Endothelial cell of umbilical vein (primary cell): ENCODE results near the gene FIG4.

ENCODE experiments used
- EZH2 ChIP-seq: IDR thresholded peaks from 2 replicates; pipeline ENCODE4 v1.6.1; 2012; ENCODE audit warnings: borderline replicate concordance, low read depth, mild to moderate bottlenecking, moderate library complexity, low read length, inconsistent platforms; ENCODE audit not compliant: severe bottlenecking
- FOS ChIP-seq: IDR thresholded peaks from 2 replicates; pipeline ENCODE4 v1.6.1; 2011; ENCODE audit warnings: mild to moderate bottlenecking, low read length, moderate library complexity, borderline replicate concordance; ENCODE audit not compliant: insufficient read depth
- GATA2 ChIP-seq: IDR thresholded peaks from 2 replicates; pipeline ENCODE4 v1.7.0; 2011; ENCODE audit warnings: low read depth, mild to moderate bottlenecking, moderate library complexity, mixed read lengths, low read length; ENCODE audit not compliant: insufficient read length, insufficient read depth
- JUN ChIP-seq: IDR thresholded peaks from 2 replicates; pipeline ENCODE4 v1.6.1; 2011; ENCODE audit warnings: borderline replicate concordance, low read depth; ENCODE audit not compliant: insufficient read length, insufficient read depth
- MAX ChIP-seq: IDR thresholded peaks from 2 replicates; pipeline ENCODE4 v1.6.1; 2011; ENCODE audit not compliant: insufficient read depth, insufficient read length
- MYC ChIP-seq: IDR thresholded peaks from one replicate; pipeline ENCODE4 v1.6.1; 2011; ENCODE audit warnings: mild to moderate bottlenecking, low read depth, low read length
- POLR2A ChIP-seq: IDR thresholded peaks from 2 replicates; pipeline ENCODE4 v1.6.1; 2012; ENCODE audit warnings: low read depth, mild to moderate bottlenecking, control low read depth, low read length
- POLR2AphosphoS5 ChIP-seq: IDR thresholded peaks from 2 replicates; pipeline ENCODE4 v1.6.1; 2012; ENCODE audit warnings: low read depth, mild to moderate bottlenecking, control low read depth, low read length, moderate library complexity; ENCODE audit not compliant: insufficient read depth
- TF ChIP-seq, protein P1 (sequence below), 2 donors: IDR thresholded peaks; 1 replicate in 1 of 2; 2 replicates in 1 of 2; pipeline ENCODE4 v1.5.1; 2011; ENCODE audit warnings: low read length in 2 of 2, mild to moderate bottlenecking in 2 of 2, moderate library complexity in 2 of 2, control low read depth in 1 of 2, inconsistent platforms in 1 of 2, low read depth in 1 of 2; ENCODE audit not compliant: insufficient read depth in 1 of 2; ENCODE audit errors: extremely low read depth in 1 of 2

DNA sequence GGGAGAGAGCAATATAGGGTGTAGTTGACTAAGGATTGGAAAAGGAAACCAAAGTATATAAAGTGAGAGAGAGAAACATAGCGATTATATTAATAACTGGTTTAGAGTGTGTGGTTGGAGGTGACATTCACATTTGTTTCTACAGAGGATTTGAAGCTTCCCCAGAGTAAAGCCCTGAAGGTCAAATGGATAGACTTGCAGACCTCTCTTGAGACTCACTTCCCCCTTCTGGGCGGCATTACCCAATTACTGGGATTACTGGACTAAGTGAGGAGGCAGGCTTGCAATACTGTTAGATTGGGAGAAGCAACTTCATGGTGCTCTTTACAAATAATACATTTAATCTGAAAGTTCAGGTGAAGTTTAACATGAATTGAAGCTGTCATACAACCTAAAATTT, 10.7 kb downstream of the FIG4 start:
- TF ChIP-seq, protein P1, sequence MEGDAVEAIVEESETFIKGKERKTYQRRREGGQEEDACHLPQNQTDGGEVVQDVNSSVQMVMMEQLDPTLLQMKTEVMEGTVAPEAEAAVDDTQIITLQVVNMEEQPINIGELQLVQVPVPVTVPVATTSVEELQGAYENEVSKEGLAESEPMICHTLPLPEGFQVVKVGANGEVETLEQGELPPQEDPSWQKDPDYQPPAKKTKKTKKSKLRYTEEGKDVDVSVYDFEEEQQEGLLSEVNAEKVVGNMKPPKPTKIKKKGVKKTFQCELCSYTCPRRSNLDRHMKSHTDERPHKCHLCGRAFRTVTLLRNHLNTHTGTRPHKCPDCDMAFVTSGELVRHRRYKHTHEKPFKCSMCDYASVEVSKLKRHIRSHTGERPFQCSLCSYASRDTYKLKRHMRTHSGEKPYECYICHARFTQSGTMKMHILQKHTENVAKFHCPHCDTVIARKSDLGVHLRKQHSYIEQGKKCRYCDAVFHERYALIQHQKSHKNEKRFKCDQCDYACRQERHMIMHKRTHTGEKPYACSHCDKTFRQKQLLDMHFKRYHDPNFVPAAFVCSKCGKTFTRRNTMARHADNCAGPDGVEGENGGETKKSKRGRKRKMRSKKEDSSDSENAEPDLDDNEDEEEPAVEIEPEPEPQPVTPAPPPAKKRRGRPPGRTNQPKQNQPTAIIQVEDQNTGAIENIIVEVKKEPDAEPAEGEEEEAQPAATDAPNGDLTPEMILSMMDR (IDR thresholded peaks at IDR 0.05; ENCODE audit: extremely low read depth in 1 of 2, insufficient read depth in 1 of 2, low read depth in 1 of 2, low read length in 2 of 2), result no peak
- TF ChIP-seq POLR2A, result no peak
- TF ChIP-seq EZH2, result no peak
- TF ChIP-seq POLR2AphosphoS5, result no peak
- no peak for TF ChIP-seq MAX
- TF ChIP-seq FOS, result no peak
- TF ChIP-seq GATA2, result no peak
- TF ChIP-seq MYC, result no peak
- TF ChIP-seq JUN, result no peak
